ENCODE measurements around the gene BRIP1.

DNA sequence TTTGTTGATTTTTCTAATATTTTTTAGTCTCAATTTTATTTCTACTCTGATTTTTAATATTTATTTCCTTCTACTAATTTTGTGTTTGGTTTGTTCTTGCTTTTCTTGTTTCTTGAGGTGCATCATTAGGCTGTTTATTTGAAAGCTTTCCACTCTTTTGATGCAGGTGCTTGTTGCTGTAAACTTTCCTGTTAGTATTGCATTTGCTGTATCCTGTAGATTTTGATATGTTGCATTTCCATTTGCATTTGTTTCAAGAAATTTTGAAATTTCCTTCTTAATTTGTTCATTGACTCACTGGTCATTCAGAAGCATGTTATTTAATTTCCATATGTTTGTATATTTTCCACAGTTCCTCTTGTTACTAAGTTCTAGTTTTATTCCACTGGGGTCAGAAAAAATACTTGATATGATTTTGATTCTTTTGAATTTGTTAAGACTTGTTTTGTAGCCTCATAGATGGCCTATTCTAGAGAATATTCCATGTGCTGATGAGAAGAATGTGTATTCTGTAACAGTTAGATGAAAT is 229.3 kb downstream of the BRIP1 start:
- TF ChIP-seq CTCF (IDR thresholded peaks at IDR 0.05 in 8 of 11, conservative IDR thresholded peaks at IDR 0.05 in 3 of 11) (no peak), POLR2AphosphoS5 (IDR thresholded peaks at IDR 0.05) (no peak), POLR2A (IDR thresholded peaks at IDR 0.05) (no peak)
